ENCODE data around the gene CCM2.

CCM2 gene

GRCh38 chr7:45080958-45081669 is 81.1 kb downstream of the CCM2 start:
- DNase-seq (ENCODE audit: low read depth in 2 of 2) = no peak

GRCh38 chr7:45081670-45081974 is 81.6 kb downstream of the CCM2 start:
- DNase-seq (ENCODE audit: low read depth in 2 of 2) = no peak

DNA sequence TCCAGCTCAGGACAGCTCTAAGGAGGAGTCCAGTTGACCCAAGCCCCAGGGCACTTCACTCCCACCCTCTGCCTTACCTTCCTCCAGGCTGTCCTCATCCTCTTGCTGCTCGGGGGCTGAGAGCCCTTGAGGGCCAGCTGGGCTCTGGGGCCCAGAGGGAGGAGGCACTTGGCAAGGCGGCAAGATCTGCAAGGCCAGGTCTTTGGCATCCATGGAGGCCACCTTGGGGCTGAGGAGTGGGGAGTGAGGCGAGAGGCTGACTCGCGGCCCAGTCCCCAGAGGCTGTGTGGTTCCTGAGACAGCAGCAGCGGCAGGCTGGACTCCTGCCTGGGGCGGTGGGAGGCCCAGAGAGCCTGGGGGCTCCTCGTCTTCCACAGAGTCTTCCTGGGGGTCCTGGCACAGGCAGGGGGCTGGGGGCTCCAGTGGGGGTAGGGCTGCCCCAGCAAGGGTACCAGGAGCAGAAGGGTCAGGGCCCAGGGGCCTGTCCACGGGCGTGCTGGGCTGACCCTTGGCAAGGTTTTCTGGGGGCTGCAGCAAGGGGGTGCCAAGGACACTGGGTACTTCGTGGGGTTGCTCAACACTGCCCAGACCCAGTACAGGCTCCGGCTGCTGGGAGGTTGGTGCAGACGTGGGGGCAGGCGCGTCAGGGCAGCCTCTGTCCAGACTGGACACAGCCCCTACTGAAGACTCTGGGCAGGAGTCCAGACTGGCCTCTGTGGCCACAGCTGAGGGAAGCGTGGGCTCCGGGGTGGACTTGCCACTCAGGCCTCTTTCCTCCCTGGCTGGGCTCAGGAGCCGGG is 82.2 kb downstream of the CCM2 start:
- DNase-seq (ENCODE audit: low read depth in 2 of 2) = no peak

- DNase-seq (ENCODE audit: low read depth in 2 of 2) = no peak
These were observed 82.9 kb downstream of the CCM2 start for GRCh38 chr7:45082831-45083331.

- DNase-seq (ENCODE audit: low read depth in 2 of 2) = no peak
These were observed 84.3 kb downstream of the CCM2 start for GRCh38 chr7:45084336-45084735.

- no peak for DNase-seq (ENCODE audit: low read depth in 2 of 2)
These were observed 85.1 kb downstream of the CCM2 start for GRCh38 chr7:45084901-45085618.

DNA sequence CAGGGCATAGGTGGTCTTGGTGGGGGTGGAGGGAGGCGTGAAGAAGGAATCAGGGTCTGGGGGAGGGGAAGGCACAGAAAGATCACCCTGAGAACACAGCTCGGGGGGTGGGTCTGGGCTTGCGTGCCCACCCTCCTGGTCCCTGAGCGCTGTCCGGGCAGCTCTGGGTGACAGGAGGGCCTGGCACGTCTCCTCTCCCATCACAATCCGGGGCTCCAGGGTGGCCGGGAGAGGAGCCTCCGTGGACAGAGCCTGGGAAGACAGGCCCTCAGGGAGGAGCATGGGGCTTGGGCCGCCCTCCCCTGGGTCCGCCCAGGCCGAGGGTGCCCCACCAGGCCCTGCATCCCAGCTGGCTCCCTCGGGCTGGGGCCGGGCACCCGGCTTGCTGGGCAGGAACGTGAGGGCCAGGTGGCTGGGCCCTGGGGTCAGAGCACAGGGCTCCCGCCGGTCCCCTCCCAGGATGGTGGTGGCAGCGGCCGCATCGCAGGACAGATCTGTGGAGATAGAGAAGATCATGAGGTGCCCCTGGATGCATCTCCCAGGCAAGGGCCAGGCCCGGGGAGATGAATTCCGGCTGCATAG is 85.7 kb downstream of the CCM2 start:
- DNase-seq (ENCODE audit: low read depth in 2 of 2) = no peak

DNA sequence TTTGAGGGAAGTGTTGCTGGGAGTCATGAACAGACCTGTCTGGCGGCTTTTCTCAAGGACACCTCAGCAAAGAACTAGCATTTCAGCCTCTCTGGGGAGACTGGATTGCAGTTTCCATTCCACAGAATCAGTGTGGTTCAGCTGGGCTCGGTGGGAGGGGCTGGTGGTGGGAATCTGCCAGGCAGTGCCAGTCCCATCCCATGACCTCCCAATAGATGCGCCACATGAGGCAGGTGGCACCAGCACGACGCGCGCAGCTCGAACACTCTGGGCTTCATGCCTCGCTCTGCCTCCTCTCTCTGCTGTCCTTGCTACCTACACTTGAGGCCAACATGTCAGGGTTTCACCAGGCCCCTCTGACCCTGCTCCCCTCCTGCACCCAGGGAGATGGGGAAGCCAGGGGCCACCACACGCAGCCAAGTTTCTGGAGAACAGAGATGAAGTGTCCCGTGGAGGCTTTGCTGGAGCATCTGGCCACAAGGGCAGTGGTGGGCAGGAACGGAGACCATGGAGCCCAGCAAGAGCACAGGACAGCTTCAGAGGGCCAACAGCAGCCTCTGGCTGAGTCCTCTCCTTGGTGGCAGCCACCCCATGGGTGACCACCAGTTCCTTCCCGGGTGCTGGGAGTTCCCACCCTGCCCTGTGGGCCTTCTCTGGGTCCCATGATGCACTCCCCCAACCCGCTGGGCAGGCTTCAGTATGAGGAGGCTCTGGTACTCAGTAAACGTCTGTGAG is 86.5 kb downstream of the CCM2 start:
- DNase-seq (ENCODE audit: low read depth in 2 of 2) = no peak

DNA sequence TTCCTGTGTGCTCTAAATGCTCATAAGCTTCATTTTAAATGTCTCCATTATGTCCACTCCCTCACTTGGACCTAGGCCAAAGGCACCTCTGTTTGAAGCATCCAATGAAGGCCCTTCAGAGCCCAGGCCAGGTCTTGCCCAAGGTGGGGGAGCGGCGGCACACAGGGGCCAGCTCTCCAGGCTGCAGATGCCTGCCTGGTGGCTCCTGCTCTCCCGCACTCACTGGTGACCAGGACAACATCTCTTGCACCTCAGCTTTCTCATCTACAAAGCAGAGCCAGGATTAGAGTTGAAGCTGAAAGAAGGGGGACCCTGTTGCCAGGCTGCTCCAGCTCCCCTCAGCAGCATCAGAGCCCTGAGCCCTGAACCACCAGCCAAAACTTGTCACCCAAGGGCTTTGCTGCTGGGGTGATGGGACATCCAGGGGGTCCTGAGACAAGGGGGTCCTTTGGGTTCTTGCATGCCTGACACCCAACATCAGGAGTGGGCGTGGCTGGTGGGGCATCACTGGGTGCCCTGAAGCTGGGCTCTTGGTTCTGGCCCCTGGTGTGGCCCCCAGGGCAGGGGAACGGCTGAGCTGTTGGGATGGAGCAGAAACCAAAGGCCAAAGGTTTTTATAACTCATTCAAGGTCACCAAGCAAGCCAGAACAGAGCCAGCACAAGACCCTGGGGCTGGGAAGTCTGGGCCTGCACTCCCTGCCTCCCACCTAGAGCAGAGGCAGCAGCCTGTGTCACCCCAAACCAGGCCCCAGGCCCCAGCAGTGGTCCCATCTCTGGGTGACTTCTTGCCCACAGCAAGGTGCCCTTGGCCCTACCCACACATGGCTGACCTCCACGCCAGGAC is 87.5 kb downstream of the CCM2 start:
- DNase-seq (ENCODE audit: low read depth in 2 of 2) = no peak

- DNase-seq (ENCODE audit: low read depth in 2 of 2) = no peak
These were observed 88.2 kb downstream of the CCM2 start for GRCh38 chr7:45088146-45088701.

DNA sequence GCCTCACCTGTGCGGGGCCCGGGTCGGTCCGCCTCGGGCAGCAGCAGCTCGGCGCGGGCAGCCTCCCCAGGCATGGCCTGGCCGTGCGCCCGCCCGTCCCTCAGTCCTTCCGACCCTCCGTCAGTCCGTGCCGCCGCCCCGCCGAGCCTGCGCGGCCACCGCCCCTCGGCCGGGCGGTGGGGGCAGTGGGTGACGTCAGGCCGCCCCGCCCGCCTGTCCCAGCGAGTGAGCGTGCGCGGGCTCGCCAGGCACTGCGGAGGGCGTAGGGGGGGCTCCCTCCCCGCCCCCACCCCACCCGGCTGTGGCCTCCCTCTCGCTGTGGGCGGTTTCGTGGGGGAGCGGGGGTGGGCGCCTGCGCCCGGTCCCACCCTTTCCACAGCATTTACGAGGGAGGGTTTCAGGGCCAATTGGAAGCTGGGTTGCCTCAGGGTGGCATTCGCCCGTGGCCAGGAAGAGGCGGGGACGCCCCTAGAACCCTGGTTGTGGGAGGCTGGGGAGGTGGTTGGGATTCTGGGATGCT is 88.9 kb downstream of the CCM2 start, which contains the start of gene NACAD:
NACAD (minus strand) TSS at position 149 of the 520 bp plus-strand sequence; CDS start at position 74, 75 bp downstream.
- DNase-seq (ENCODE audit: low read depth in 2 of 2) = no peak

DNA sequence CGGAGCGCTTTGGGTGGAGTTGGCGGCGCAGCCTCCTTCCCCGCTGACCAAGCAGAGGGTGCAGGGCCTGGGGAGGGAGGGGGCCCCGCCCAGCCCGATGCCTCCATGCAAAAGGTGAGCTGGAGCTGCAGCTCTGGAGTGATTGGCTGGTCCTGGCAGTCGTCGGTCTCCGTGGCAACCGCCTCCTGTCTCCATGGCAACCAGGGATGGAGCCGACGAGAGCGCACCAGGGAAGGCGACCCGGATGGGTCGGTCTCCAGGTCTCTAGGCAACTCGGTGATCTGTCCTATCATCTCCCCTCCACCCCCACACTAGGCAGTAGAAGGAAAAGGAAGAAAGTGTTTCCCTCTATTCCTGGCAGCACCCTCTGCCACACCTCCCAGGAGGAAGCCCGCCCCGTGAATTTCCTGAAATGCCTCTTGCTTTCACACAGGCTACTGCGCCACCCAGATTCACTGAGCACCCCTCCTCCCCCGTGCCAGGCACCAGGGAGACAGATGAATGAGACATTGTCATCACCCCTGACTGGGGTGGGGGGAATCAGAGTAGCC is 89.4 kb downstream of the CCM2 start:
- DNase-seq (ENCODE audit: low read depth in 2 of 2) = peak; percentile 64 to 68

GRCh38 chr7:45092100-45092930 is 92.3 kb downstream of the CCM2 start:
- no peak for DNase-seq (ENCODE audit: low read depth in 2 of 2)

GRCh38 chr7:45092931-45093235 is 92.9 kb downstream of the CCM2 start:
- no peak for DNase-seq (ENCODE audit: low read depth in 2 of 2)

GRCh38 chr7:45098983-45099839 is 99.2 kb downstream of the CCM2 start:
- DNase-seq (ENCODE audit: low read depth in 2 of 2) = no peak

DNA sequence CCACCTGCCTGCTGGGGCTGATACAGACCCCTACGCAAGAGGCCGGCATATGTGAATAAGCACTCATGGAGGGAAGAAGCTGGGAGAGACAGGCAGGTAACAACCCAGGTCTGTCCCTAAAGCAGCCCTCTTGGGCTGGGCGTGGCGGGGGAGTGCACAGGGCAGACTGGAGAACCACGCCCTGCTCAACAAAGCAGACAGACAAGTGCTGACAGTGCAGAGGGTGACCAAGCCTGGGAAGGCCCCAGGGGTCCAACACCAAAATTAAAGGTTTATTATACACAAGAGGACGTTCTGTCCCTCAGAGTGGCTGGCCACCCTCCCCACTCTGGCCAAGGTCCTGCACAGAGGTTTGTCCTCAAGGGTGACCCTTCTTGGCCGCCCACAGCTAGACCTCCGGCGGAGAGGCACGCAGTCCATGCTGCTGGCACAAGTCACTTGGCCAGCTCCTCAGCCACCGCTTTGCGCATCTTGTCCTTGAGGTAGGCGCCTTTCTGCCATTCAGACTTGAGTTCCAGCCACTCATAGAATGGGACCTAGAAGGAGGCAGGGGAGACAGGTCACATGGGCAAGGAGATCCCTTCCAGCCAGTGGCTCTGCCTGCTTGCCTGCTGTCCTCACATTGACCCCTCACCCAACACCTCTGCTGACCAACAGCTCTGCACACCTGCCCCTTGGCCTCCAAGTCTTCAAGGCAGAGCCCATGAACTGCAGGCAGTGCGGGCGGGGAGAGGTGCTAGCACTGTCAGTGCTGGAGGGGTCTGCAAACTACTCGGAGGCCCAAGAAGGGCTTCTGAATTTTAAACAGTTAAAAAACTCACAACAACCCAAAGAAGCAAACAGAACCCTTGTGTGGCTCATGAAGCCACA is 100.1 kb downstream of the CCM2 start:
- DNase-seq (ENCODE audit: low read depth in 2 of 2) = no peak
